B cell (primary cell): Measurements from ENCODE around the gene RHOT2. TPM values are rescaled to one million over a fixed set of nuclear protein-coding genes. Genes with fewer than 3 reads are reported as not detected.

ENCODE experiments used
- ATAC-seq: fragments of 200-7000 bp; cut with Tn5 transposase; one replicate; pipeline ENCODE4 v1.10.0; 2021; ENCODE audit warnings: low read depth, mild to moderate bottlenecking, moderate number of reproducible peaks, moderate library complexity
- CTCF ChIA-PET: fragments of 350-600 bp; sonication (Branson Sonifier 250); formaldehyde crosslinking; loops from one replicate; lab custom pipeline; 2021; ENCODE audit warnings: antibody characterized with exemption, inconsistent platforms; lab: Charles Lee
- POLR2A ChIA-PET: fragments of 350-600 bp; sonication (Branson Sonifier 250); formaldehyde crosslinking; loops from one replicate; lab custom pipeline; 2021; ENCODE audit warnings: antibody characterized with exemption; lab: Charles Lee
- DNase-seq: peaks from one replicate; pipeline ENCODE4 v3.0.0; 2013
- H2AFZ ChIP-seq: 2 replicates; pipeline ENCODE4 v1.6.1; 2012; ENCODE audit warnings: mild to moderate bottlenecking, low read depth, low read length; ENCODE audit not compliant: insufficient read depth, poor library complexity, severe bottlenecking
- H3K27ac ChIP-seq, 2 donors: 1 replicate in 1 of 2; 2 replicates in 1 of 2; pipeline ENCODE4 v1.5.1; 2012 to 2013; ENCODE audit warnings: low read length in 2 of 2, mild to moderate bottlenecking in 2 of 2, moderate library complexity in 1 of 2
- H3K27me3 ChIP-seq, 4 experiments: fragments of 200-600 bp in 1 of 4; sonication (generic) in 1 of 4; replicated peaks in 1 of 4; 1 replicate in 2 of 4; 2 replicates in 2 of 4; pipeline versions ENCODE4 v1.6.1 to v1.7.0; 2013 to 2016; ENCODE audit warnings: low read length in 3 of 4, mild to moderate bottlenecking in 2 of 4, mixed read lengths in 1 of 4, moderate library complexity in 1 of 4; ENCODE audit not compliant: insufficient read depth in 4 of 4, control insufficient read depth in 3 of 4; ENCODE audit errors: control extremely low read depth in 1 of 4
- H3K36me3 ChIP-seq, 2 experiments: replicated peaks in 1 of 2; 1 replicate in 1 of 2; 2 replicates in 1 of 2; pipeline versions ENCODE4 v1.6.1 to v1.7.1; 2013; ENCODE audit warnings: low read length in 1 of 2; ENCODE audit not compliant: insufficient read depth in 2 of 2, control insufficient read depth in 1 of 2; ENCODE audit errors: control extremely low read depth in 1 of 2, extremely low read depth in 1 of 2
- H3K4me1 ChIP-seq, 2 donors: fragments of 200-600 bp in 1 of 2; sonication (generic) in 1 of 2; 1 replicate in 1 of 2; 2 replicates in 1 of 2; pipeline versions ENCODE4 v1.5.1 to v1.6.1; 2013 to 2017; ENCODE audit warnings: low read length in 2 of 2; ENCODE audit not compliant: control insufficient read depth in 2 of 2, insufficient read depth in 2 of 2
- H3K4me2 ChIP-seq: replicated peaks from 2 replicates; pipeline ENCODE3; 2012; ENCODE audit warnings: mild to moderate bottlenecking, low read depth, low read length; ENCODE audit not compliant: poor library complexity, severe bottlenecking
- H3K4me3 ChIP-seq, 5 experiments: fragments of 200-600 bp in 1 of 5; sonication (generic) in 1 of 5; 1 replicate in 3 of 5; 2 replicates in 2 of 5; pipeline versions ENCODE4 v1.5.1 to v1.7.0; 2011 to 2016; ENCODE audit warnings: low read length in 4 of 5, mild to moderate bottlenecking in 4 of 5, low read depth in 2 of 5, control low read depth in 1 of 5, moderate library complexity in 1 of 5; ENCODE audit not compliant: insufficient read depth in 1 of 5; ENCODE audit errors: control extremely low read depth in 1 of 5, extremely low read depth in 1 of 5
- H3K79me2 ChIP-seq: fragments of 200-600 bp; sonication (generic); one replicate; pipeline ENCODE4 v1.6.0; 2016; ENCODE audit warnings: low read length; ENCODE audit not compliant: control insufficient read depth, insufficient read depth
- H3K9ac ChIP-seq: fragments of 200-600 bp; sonication (generic); 2 replicates; pipeline ENCODE4 v1.6.1; 2017; ENCODE audit warnings: mild to moderate bottlenecking, low read length, moderate library complexity
- H3K9me3 ChIP-seq, 3 donors: one replicate each; pipeline versions ENCODE4 v1.6.1 to v1.7.1; 2013; ENCODE audit warnings: low read length in 2 of 3; ENCODE audit not compliant: control insufficient read depth in 2 of 3, insufficient read depth in 1 of 3; ENCODE audit errors: control extremely low read depth in 1 of 3
- H4K20me1 ChIP-seq: 2 replicates; pipeline ENCODE4 v1.6.0; 2012; ENCODE audit warnings: mild to moderate bottlenecking, low read length; ENCODE audit not compliant: insufficient read depth, control insufficient read depth, poor library complexity, severe bottlenecking
- H3K27ac Mint-ChIP-seq: one replicate; pipeline ENCODE4 v1.8.0; 2021; ENCODE audit warnings: mixed read lengths
- H3K27me3 Mint-ChIP-seq: one replicate; pipeline ENCODE4 v1.8.0; 2021; ENCODE audit warnings: mixed read lengths
- H3K4me1 Mint-ChIP-seq: one replicate; pipeline ENCODE4 v1.8.0; 2021; ENCODE audit warnings: mixed read lengths
- H3K4me3 Mint-ChIP-seq: one replicate; pipeline ENCODE4 v1.8.0; 2021; ENCODE audit warnings: mixed read lengths
- H3K9me3 Mint-ChIP-seq: one replicate; pipeline ENCODE4 v1.8.0; 2022; ENCODE audit warnings: mixed read lengths; ENCODE audit not compliant: insufficient read depth
- EZH2 ChIP-seq: IDR thresholded peaks from 2 replicates; pipeline ENCODE4 v1.6.1; 2012; ENCODE audit warnings: borderline replicate concordance, low read depth, mild to moderate bottlenecking, moderate library complexity, low read length; ENCODE audit not compliant: insufficient read depth, poor library complexity, severe bottlenecking
- WGBS: methylation state at CpG from one replicate; pipeline ENCODE4 v1.1.5; 2013; ENCODE audit warnings: missing lambda C conversion rate; ENCODE audit not compliant: insufficient coverage; 5-methylcytosine and 5-hydroxymethylcytosine counted together
- intact Hi-C: fragments of 100-400 bp; cut with micrococcal nuclease; formaldehyde crosslinking; loops from one replicate; pipeline ENCODE4 v1.10.0; 2022
- polyA plus RNA-seq: library from polyadenylated mRNA; depleted of rRNA; stranded (reverse); fragments of >200 nt; gene quantifications from 2 replicates; pipeline ENCODE4 v1.2.3, GENCODE V29; 2012
- total RNA-seq, 2 donors: library from RNA; stranded (reverse); fragments of 120-200 nt in 1 of 2; gene quantifications; 1 replicate in 1 of 2; 2 replicates in 1 of 2; pipeline versions ENCODE4 v1.2.3 to v1.2.4, GENCODE V29; 2013 to 2022
- TF ChIP-seq, protein P1 (sequence below): fragments of 200-600 bp; IDR thresholded peaks from one replicate; pipeline ENCODE4 v1.8.0; 2022; ENCODE audit warnings: antibody characterized with exemption, mild to moderate bottlenecking

The RHOT2 gene
- total and polyA plus RNA-seq, 2 donors (not counting 1 experiment from before 2014, with no cell fraction given) = 207 to 461 TPM

DNA sequence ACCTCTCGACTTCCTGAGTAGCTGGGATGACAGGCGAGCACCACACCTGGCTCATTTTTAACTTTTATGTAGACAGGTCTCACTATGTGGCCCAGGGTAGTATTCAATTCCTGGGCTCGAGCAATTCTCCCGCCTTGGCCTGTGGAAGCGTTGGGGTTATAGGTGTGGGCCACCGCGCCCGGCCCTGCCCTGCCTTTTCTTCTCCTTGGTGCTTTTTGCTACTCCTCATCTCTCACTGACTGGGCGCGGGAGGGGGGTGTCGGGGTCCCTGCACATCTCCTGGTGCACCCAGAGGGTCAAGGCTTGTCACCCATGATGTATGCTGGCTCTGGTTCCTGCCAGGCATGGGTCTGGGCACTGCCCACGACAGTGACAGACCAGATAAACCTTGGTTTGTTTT, 23.4 kb upstream of the RHOT2 start:
- DNase-seq (no peak), ATAC-seq (no peak)
- no peak overlapping the region for H2AFZ ChIP-seq
- Mint-ChIP-seq H3K27me3 (no peaks in the 10 kb centered on the region), H3K4me1 (peaks cover 23% of the 10 kb centered on the region), H3K9me3 (no peaks in the 10 kb centered on the region), H3K4me3 (peak overlapping the region; percentile 34), H3K27ac (no peak overlapping the region)
- H3K79me2 ChIP-seq = peaks cover 14% of the 10 kb centered on the region
- H3K27ac ChIP-seq = no peak overlapping the region
- no peak overlapping the region for H3K9ac ChIP-seq
- 98% methylated on average over 11 of the region's 12 CpGs for WGBS
- no peaks in the 10 kb centered on the region for H3K36me3 ChIP-seq
- TF ChIP-seq EZH2 = no peak
- TF ChIP-seq, protein P1, sequence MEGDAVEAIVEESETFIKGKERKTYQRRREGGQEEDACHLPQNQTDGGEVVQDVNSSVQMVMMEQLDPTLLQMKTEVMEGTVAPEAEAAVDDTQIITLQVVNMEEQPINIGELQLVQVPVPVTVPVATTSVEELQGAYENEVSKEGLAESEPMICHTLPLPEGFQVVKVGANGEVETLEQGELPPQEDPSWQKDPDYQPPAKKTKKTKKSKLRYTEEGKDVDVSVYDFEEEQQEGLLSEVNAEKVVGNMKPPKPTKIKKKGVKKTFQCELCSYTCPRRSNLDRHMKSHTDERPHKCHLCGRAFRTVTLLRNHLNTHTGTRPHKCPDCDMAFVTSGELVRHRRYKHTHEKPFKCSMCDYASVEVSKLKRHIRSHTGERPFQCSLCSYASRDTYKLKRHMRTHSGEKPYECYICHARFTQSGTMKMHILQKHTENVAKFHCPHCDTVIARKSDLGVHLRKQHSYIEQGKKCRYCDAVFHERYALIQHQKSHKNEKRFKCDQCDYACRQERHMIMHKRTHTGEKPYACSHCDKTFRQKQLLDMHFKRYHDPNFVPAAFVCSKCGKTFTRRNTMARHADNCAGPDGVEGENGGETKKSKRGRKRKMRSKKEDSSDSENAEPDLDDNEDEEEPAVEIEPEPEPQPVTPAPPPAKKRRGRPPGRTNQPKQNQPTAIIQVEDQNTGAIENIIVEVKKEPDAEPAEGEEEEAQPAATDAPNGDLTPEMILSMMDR = no peak
- intact Hi-C loops = no loop called here
- CTCF ChIA-PET = no interaction called here
- H3K27me3 ChIP-seq = no peaks in the 10 kb centered on the region
- POLR2A ChIA-PET = no interaction called here
- peaks cover 14% of the 10 kb centered on the region for H4K20me1 ChIP-seq
- peaks cover 22 to 36% of the 10 kb centered on the region in 2 donors for H3K4me1 ChIP-seq
- no peak overlapping the region for H3K4me3 ChIP-seq
- no peak overlapping the region for H3K4me2 ChIP-seq
- H3K9me3 ChIP-seq = peaks cover 0 to 2% (median 0%) of the 10 kb centered on the region in 3 donors

DNA sequence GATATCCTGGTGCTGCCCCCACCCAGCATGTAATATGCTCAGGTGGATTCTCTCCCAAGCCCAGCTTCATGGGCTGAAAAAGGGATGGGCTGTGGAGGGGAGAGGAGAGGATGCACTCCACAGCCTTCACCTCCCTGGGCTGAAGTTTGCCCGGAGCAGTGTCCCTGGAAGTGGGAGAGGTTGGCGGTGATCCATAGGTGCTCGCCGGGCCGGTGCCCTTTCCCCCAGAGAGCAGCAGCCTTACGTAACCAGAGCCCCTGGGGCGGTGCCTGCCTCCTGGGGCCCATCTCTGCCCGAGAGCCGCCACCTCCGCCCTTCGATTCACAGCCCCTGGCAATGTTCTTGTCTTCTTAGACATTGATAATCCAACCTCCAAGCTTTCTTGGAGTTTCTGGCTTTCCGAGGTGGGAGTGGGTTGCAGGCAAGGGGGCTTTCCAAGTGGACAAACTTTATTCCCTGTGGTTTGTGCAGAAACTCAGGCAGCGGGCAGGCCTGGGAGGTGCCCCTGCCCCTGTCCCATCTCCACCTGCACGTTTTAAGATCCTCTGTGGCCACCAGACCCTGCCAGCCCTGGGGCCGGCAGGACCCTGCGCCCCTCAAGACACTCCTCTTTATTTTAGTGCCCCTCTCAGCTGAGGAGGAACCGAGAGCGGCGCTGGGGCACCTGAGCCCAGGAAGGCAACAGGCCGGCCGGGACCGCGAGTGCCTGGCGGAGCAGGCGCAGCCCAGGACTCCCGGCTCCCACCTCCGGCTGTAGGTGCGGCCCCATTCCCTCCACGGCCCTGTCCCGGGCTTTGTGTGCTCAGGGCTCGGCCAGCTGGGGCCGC, 21.9 kb upstream of the RHOT2 start:
- Histone ChIP-seq H4K20me1 (peaks cover 14% of the 10 kb centered on the region), H3K36me3 (no peaks in the 10 kb centered on the region), H2AFZ (no peak overlapping the region), H3K9me3 (peaks cover 0 to 2% (median 0%) of the 10 kb centered on the region in 3 donors), H3K4me3 (no peak overlapping the region), H3K4me2 (no peak overlapping the region), H3K4me1 (peaks cover 26 to 35% of the 10 kb centered on the region in 2 donors), H3K27ac (no peak overlapping the region), H3K27me3 (no peaks in the 10 kb centered on the region), H3K79me2 (peaks cover 14% of the 10 kb centered on the region), H3K9ac (no peak overlapping the region)
- Mint-ChIP-seq H3K27me3 (no peaks in the 10 kb centered on the region), H3K27ac (no peak overlapping the region), H3K4me3 (no peak overlapping the region), H3K9me3 (no peaks in the 10 kb centered on the region), H3K4me1 (peaks cover 19% of the 10 kb centered on the region)
- 95% methylated on average over 31 of the region's 32 CpGs for WGBS
- no peak for DNase-seq
- POLR2A ChIA-PET = interaction anchor here (0.5 kb wide), 1 partner anchor 60 kb away, joined by 3 read pairs; no protein-coding TSS in a partner anchor
- intact Hi-C loops = no loop called here
- no peak for ATAC-seq
- TF ChIP-seq, protein P1 = no peak
- no peak for TF ChIP-seq EZH2
- CTCF ChIA-PET = no interaction called here
